ENCODE results near the gene ST7. TPM values are rescaled to one million over a fixed set of nuclear protein-coding genes. Genes with fewer than 3 reads are reported as not detected.

ST7 gene
- total and polyA plus RNA-seq, 2 experiments from 2014 or later: 9.9 to 18.3 TPM

DNA sequence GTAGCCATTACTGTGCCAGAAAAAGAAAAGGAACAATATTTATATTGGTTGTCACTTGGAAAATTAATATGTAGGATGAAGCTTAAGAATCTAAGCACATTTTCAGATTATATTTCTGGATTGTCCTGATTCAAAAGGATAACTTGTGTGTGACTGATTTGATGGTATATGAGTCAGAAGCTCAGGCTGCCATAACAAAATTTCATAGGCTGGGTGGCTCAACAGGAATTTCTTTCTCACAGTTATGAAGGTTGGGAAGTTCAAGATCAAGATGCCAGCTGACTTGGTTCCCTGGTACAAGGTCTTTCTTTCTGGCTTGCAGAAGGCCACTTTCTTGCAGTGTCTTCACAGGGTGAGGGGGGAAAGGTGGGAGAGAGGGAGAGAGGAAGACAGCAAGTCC lies 108.5 kb downstream of the ST7 start:
- H3K4me1 Mint-ChIP-seq: peaks cover 22% of the 10 kb centered on the region
- Histone ChIP-seq H3K27me3 (ENCODE audit: insufficient read depth) (no peaks in the 10 kb centered on the region), H3F3A (replicated peaks; ENCODE audit: low read depth) (no peaks in the 10 kb centered on the region), H3K36me3 (ENCODE audit: insufficient read depth) (no peaks in the 10 kb centered on the region), H3K4me3 (no peak overlapping the region), H3K79me2 (replicated peaks; ENCODE audit: insufficient read depth) (no peaks in the 10 kb centered on the region), H3K27ac (ENCODE audit: low read depth) (no peak overlapping the region), H4K20me1 (replicated peaks; ENCODE audit: insufficient read depth) (no peaks in the 10 kb centered on the region), H2AFZ (no peak overlapping the region), H3K4me2 (no peak overlapping the region), H3K9me2 (ENCODE audit: insufficient read depth) (no peaks in the 10 kb centered on the region), H3K4me1 (ENCODE audit: insufficient read depth) (0 out of 2 replicates have a peak, but pooled peaks cover 4% of the 10 kb centered on the region)
- no peak for TF ChIP-seq ZNF114 (CRISPR knock-in tag; IDR thresholded peaks at IDR 0.05)
- no peak for TF ChIP-seq CREB1 (CRISPR knock-in tag; IDR thresholded peaks at IDR 0.05; ENCODE audit: low read depth)
- TF ChIP-seq, protein P1, sequence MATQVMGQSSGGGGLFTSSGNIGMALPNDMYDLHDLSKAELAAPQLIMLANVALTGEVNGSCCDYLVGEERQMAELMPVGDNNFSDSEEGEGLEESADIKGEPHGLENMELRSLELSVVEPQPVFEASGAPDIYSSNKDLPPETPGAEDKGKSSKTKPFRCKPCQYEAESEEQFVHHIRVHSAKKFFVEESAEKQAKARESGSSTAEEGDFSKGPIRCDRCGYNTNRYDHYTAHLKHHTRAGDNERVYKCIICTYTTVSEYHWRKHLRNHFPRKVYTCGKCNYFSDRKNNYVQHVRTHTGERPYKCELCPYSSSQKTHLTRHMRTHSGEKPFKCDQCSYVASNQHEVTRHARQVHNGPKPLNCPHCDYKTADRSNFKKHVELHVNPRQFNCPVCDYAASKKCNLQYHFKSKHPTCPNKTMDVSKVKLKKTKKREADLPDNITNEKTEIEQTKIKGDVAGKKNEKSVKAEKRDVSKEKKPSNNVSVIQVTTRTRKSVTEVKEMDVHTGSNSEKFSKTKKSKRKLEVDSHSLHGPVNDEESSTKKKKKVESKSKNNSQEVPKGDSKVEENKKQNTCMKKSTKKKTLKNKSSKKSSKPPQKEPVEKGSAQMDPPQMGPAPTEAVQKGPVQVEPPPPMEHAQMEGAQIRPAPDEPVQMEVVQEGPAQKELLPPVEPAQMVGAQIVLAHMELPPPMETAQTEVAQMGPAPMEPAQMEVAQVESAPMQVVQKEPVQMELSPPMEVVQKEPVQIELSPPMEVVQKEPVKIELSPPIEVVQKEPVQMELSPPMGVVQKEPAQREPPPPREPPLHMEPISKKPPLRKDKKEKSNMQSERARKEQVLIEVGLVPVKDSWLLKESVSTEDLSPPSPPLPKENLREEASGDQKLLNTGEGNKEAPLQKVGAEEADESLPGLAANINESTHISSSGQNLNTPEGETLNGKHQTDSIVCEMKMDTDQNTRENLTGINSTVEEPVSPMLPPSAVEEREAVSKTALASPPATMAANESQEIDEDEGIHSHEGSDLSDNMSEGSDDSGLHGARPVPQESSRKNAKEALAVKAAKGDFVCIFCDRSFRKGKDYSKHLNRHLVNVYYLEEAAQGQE (IDR thresholded peaks at IDR 0.05; ENCODE audit: unreplicated experiment): no peak
- TF ChIP-seq, protein P2, sequence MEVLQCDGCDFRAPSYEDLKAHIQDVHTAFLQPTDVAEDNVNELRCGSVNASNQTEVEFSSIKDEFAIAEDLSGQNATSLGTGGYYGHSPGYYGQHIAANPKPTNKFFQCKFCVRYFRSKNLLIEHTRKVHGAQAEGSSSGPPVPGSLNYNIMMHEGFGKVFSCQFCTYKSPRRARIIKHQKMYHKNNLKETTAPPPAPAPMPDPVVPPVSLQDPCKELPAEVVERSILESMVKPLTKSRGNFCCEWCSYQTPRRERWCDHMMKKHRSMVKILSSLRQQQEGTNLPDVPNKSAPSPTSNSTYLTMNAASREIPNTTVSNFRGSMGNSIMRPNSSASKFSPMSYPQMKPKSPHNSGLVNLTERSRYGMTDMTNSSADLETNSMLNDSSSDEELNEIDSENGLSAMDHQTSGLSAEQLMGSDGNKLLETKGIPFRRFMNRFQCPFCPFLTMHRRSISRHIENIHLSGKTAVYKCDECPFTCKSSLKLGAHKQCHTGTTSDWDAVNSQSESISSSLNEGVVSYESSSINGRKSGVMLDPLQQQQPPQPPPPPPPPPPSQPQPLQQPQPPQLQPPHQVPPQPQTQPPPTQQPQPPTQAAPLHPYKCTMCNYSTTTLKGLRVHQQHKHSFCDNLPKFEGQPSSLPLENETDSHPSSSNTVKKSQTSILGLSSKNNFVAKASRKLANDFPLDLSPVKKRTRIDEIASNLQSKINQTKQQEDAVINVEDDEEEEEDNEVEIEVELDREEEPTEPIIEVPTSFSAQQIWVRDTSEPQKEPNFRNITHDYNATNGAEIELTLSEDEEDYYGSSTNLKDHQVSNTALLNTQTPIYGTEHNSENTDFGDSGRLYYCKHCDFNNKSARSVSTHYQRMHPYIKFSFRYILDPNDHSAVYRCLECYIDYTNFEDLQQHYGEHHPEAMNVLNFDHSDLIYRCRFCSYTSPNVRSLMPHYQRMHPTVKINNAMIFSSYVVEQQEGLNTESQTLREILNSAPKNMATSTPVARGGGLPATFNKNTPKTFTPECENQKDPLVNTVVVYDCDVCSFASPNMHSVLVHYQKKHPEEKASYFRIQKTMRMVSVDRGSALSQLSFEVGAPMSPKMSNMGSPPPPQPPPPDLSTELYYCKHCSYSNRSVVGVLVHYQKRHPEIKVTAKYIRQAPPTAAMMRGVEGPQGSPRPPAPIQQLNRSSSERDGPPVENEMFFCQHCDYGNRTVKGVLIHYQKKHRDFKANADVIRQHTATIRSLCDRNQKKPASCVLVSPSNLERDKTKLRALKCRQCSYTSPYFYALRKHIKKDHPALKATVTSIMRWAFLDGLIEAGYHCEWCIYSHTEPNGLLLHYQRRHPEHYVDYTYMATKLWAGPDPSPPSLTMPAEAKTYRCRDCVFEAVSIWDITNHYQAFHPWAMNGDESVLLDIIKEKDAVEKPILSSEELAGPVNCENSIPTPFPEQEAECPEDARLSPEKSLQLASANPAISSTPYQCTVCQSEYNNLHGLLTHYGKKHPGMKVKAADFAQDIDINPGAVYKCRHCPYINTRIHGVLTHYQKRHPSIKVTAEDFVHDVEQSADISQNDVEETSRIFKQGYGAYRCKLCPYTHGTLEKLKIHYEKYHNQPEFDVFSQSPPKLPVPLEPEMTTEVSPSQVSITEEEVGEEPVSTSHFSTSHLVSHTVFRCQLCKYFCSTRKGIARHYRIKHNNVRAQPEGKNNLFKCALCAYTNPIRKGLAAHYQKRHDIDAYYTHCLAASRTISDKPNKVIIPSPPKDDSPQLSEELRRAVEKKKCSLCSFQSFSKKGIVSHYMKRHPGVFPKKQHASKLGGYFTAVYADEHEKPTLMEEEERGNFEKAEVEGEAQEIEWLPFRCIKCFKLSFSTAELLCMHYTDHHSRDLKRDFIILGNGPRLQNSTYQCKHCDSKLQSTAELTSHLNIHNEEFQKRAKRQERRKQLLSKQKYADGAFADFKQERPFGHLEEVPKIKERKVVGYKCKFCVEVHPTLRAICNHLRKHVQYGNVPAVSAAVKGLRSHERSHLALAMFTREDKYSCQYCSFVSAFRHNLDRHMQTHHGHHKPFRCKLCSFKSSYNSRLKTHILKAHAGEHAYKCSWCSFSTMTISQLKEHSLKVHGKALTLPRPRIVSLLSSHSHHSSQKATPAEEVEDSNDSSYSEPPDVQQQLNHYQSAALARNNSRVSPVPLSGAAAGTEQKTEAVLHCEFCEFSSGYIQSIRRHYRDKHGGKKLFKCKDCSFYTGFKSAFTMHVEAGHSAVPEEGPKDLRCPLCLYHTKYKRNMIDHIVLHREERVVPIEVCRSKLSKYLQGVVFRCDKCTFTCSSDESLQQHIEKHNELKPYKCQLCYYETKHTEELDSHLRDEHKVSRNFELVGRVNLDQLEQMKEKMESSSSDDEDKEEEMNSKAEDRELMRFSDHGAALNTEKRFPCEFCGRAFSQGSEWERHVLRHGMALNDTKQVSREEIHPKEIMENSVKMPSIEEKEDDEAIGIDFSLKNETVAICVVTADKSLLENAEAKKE (CRISPR knock-in tag; IDR thresholded peaks at IDR 0.05): no peak
- TF ChIP-seq, protein P3, sequence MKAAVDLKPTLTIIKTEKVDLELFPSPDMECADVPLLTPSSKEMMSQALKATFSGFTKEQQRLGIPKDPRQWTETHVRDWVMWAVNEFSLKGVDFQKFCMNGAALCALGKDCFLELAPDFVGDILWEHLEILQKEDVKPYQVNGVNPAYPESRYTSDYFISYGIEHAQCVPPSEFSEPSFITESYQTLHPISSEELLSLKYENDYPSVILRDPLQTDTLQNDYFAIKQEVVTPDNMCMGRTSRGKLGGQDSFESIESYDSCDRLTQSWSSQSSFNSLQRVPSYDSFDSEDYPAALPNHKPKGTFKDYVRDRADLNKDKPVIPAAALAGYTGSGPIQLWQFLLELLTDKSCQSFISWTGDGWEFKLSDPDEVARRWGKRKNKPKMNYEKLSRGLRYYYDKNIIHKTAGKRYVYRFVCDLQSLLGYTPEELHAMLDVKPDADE (IDR thresholded peaks at IDR 0.05): no peak
- TF ChIP-seq ZNF331 (CRISPR knock-in tag; IDR thresholded peaks at IDR 0.05; ENCODE audit: low read depth): no peak
- TF ChIP-seq, protein P4, sequence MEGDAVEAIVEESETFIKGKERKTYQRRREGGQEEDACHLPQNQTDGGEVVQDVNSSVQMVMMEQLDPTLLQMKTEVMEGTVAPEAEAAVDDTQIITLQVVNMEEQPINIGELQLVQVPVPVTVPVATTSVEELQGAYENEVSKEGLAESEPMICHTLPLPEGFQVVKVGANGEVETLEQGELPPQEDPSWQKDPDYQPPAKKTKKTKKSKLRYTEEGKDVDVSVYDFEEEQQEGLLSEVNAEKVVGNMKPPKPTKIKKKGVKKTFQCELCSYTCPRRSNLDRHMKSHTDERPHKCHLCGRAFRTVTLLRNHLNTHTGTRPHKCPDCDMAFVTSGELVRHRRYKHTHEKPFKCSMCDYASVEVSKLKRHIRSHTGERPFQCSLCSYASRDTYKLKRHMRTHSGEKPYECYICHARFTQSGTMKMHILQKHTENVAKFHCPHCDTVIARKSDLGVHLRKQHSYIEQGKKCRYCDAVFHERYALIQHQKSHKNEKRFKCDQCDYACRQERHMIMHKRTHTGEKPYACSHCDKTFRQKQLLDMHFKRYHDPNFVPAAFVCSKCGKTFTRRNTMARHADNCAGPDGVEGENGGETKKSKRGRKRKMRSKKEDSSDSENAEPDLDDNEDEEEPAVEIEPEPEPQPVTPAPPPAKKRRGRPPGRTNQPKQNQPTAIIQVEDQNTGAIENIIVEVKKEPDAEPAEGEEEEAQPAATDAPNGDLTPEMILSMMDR (conservative IDR thresholded peaks at IDR 0.05; ENCODE audit: low read depth in 2 of 2): no peak
- TF ChIP-seq EZH2 (IDR thresholded peaks at IDR 0.05; ENCODE audit: low read depth, unreplicated experiment): no peak
- no peak for TF ChIP-seq EZH2phosphoT487 (IDR thresholded peaks at IDR 0.05; ENCODE audit: unreplicated experiment)
- TF ChIP-seq NANOG (IDR thresholded peaks at IDR 0.05; ENCODE audit: borderline replicate concordance): no peak
- no peak for TF ChIP-seq POLR2AphosphoS5 (IDR thresholded peaks at IDR 0.05; ENCODE audit: low read depth)
- no peak overlapping the region for H3K4me3 Mint-ChIP-seq
- no peak overlapping the region for H3K27ac Mint-ChIP-seq
- ATAC-seq: no peak
- no peaks in the 10 kb centered on the region for H3K27me3 Mint-ChIP-seq (ENCODE audit: insufficient read depth, low read depth, poor library complexity)
- H3K36me3 Mint-ChIP-seq (ENCODE audit: low read depth): no peaks in the 10 kb centered on the region
- no peak for DNase-seq (ENCODE audit: low spot score)
- no peaks in the 10 kb centered on the region for H3K9me3 Mint-ChIP-seq
